HepG2 (cell line): ENCODE data around the gene CDKN1C. TPM values are rescaled to one million over a fixed set of nuclear protein-coding genes. Genes with fewer than 3 reads are reported as not detected.

ENCODE experiments used
- ATAC-seq: fragments of 200-7000 bp; cut with Tn5 transposase; 3 replicates; pipeline ENCODE4 v1.9.1; 2020; ENCODE audit warnings: mild to moderate bottlenecking, moderate library complexity
- BruUV-seq: library from RNA; stranded (reverse); fragments of 400-500 nt; replicated peaks from 2 replicates; lab custom pipeline; 2021; lab: Mats Ljungman, UMichigan
- CTCF ChIA-PET: fragments of 300-600 bp; formaldehyde crosslinking; extraction: SDS; loops from one replicate; lab custom pipeline; 2021; ENCODE audit warnings: low total read pairs, inconsistent platforms, low intra/inter-chr PET ratio; lab: Yijun Ruan, JAX
- POLR2A ChIA-PET: fragments of 350-600 bp; sonication (Branson Sonifier 250); formaldehyde crosslinking; loops from one replicate; lab custom pipeline; 2020; ENCODE audit warnings: antibody characterized with exemption, inconsistent platforms; lab: Yijun Ruan, JAX
- DNase-seq: peaks from one replicate; pipeline ENCODE4 v3.0.0-alpha.2; 2015; ENCODE audit warnings: low spot score
- FAIRE-seq: peaks from 3 replicates; lab custom pipeline; 2011; peaks lifted over from hg19 to GRCh38; lab: Jason Lieb, UNC
- H2AFZ ChIP-seq: one replicate; pipeline ENCODE4 v1.6.1; 2011; ENCODE audit warnings: low read length, inconsistent platforms
- H3K27ac ChIP-seq: fragments of 300-600 bp; 3 replicates; pipeline ENCODE4 v1.8.0; 2011; ENCODE audit warnings: mixed run types, mild to moderate bottlenecking, mixed read lengths, low read length, inconsistent platforms; ENCODE audit not compliant: insufficient read depth; ENCODE audit errors: extremely low read length
- H3K27me3 ChIP-seq, 2 experiments: fragments of 200-600 bp in 1 of 2; 2 replicates in 1 of 2; 3 replicates in 1 of 2; pipeline versions ENCODE4 v1.6.0 to v1.8.0; 2011; ENCODE audit warnings: low read length in 2 of 2, mild to moderate bottlenecking in 2 of 2, moderate library complexity in 2 of 2, inconsistent platforms in 1 of 2; ENCODE audit not compliant: insufficient read depth in 2 of 2, control insufficient read depth in 1 of 2
- H3K36me3 ChIP-seq, 2 experiments: fragments of 200-600 bp in 1 of 2; replicated peaks in 1 of 2; 2 replicates in 1 of 2; 3 replicates in 1 of 2; pipeline versions ENCODE4 v1.5.1 to v1.8.0; 2011; ENCODE audit warnings: low read length in 2 of 2, inconsistent platforms in 1 of 2; ENCODE audit not compliant: insufficient read depth in 2 of 2, control insufficient read depth in 1 of 2
- H3K4me1 ChIP-seq: 2 replicates; pipeline ENCODE4 v1.5.1; 2012; ENCODE audit warnings: low read length, inconsistent platforms; ENCODE audit not compliant: insufficient read depth
- H3K4me2 ChIP-seq: 2 replicates; pipeline ENCODE4 v1.6.0; 2011; ENCODE audit warnings: low read depth, low read length, inconsistent platforms
- H3K4me3 ChIP-seq, 3 experiments: fragments of 200-600 bp in 1 of 3; sonication (generic), shearing (Covaris generic) in 1 of 3; replicated peaks in 1 of 3; 2 replicates each; pipeline ENCODE4 v1.5.1; 2011 to 2016; ENCODE audit warnings: low read length in 3 of 3, inconsistent platforms in 2 of 3, low read depth in 2 of 3, mild to moderate bottlenecking in 2 of 3, control low read depth in 1 of 3, mixed read lengths in 1 of 3; ENCODE audit not compliant: insufficient read depth in 1 of 3
- H3K79me2 ChIP-seq: one replicate; pipeline ENCODE4 v1.6.1; 2011; ENCODE audit warnings: low read length, inconsistent platforms; ENCODE audit not compliant: insufficient read depth
- H3K9ac ChIP-seq: 2 replicates; pipeline ENCODE4 v1.6.0; 2011; ENCODE audit warnings: mild to moderate bottlenecking, low read depth, low read length, inconsistent platforms; ENCODE audit not compliant: insufficient read depth
- H3K9me3 ChIP-seq: 2 replicates; pipeline ENCODE4 v1.5.1; 2012; ENCODE audit warnings: mild to moderate bottlenecking, low read length
- H4K20me1 ChIP-seq: 2 replicates; pipeline ENCODE4 v1.6.0; 2011; ENCODE audit warnings: inconsistent platforms, mild to moderate bottlenecking, low read length, moderate library complexity; ENCODE audit not compliant: insufficient read depth
- NFIC ChIP-seq: IDR thresholded peaks from 2 replicates; pipeline ENCODE4 v1.6.1; 2012; ENCODE audit warnings: mild to moderate bottlenecking, low read length, inconsistent platforms
- NFRKB ChIP-seq: fragments of 450-650 bp; IDR thresholded peaks from 2 replicates; pipeline ENCODE4 v1.6.1; 2017
- NR2C2 ChIP-seq: sonication (generic); formaldehyde crosslinking; IDR thresholded peaks from 2 replicates; pipeline ENCODE4 v1.4.0; 2020; ENCODE audit warnings: missing genetic modification reagents, mild to moderate bottlenecking, moderate library complexity, borderline replicate concordance
- TCF7L2 ChIP-seq: IDR thresholded peaks from 2 replicates; pipeline ENCODE4 v1.6.1; 2011; ENCODE audit warnings: mild to moderate bottlenecking, low read depth, low read length, moderate library complexity
- ZFP62 ChIP-seq: sonication (generic); formaldehyde crosslinking; IDR thresholded peaks from 2 replicates; pipeline ENCODE4 v1.4.0; 2020; ENCODE audit warnings: missing genetic modification reagents
- ZKSCAN8 ChIP-seq: IDR thresholded peaks from 2 replicates; pipeline ENCODE4 v1.6.1; 2016; ENCODE audit warnings: borderline replicate concordance, missing genetic modification reagents, missing compliant biosample characterization
- ZNF552 ChIP-seq: sonication (generic); formaldehyde crosslinking; IDR thresholded peaks from 2 replicates; pipeline ENCODE4 v1.9.0; 2022; ENCODE audit warnings: missing genetic modification reagents, mild to moderate bottlenecking, borderline replicate concordance
- WGBS: methylation state at CpG from one replicate; pipeline ENCODE4 v1.1.6; 2017; ENCODE audit warnings: low lambda C conversion rate; 5-methylcytosine and 5-hydroxymethylcytosine counted together
- in situ Hi-C: cut with HindIII; loops from 2 replicates; pipeline ENCODE4 v1.10.0; 2017; ENCODE audit warnings: low pct_unique_long_range_greater_than_20kb; ENCODE audit not compliant: extremely low pct_ligation_motif_present
- intact Hi-C: fragments of 100-400 bp; cut with micrococcal nuclease; formaldehyde crosslinking; loops from one replicate; pipeline ENCODE4 v1.10.0; 2022; ENCODE audit not compliant: unreplicated experiment
- polyA plus RNA-seq, 8 experiments: library from polyadenylated mRNA; depleted of rRNA in 3 of 8; stranded (reverse) in 7 of 8; unstranded in 1 of 8; fragments of >200 nt; fragmentation: Illumina TruSeq in 4 of 8; extraction: Trizol in 4 of 8; gene quantifications; 2 replicates each; pipeline versions ENCODE4 v1.2.1 to v1.2.3, GENCODE V29; 2011 to 2016; ENCODE audit warnings: low read depth in 4 of 8, missing spikeins in 1 of 8, mixed read lengths in 1 of 8; ENCODE audit not compliant: insufficient read depth in 1 of 8
- total RNA-seq, 5 experiments: library from RNA; depleted of rRNA; stranded (reverse); fragments of >200 nt; fragmentation: Illumina TruSeq; extraction: Trizol; gene quantifications; 2 replicates each; pipeline ENCODE4 v1.2.3, GENCODE V29; 2016; ENCODE audit warnings: low read depth in 1 of 5
- TF ChIP-seq, protein P1 (sequence below): conservative IDR thresholded peaks from 2 replicates; pipeline ENCODE4 v1.6.1; 2018; ENCODE audit warnings: missing genetic modification reagents
- TF ChIP-seq, protein P2 (sequence below), 2 experiments: sonication (generic) in 1 of 2; formaldehyde crosslinking in 1 of 2; IDR thresholded peaks; 2 replicates each; pipeline versions ENCODE4 v1.6.1 to v1.9.0; 2014 to 2022; ENCODE audit warnings: antibody characterized with exemption in 1 of 2, borderline replicate concordance in 1 of 2, inconsistent platforms in 1 of 2, low read depth in 1 of 2, missing genetic modification reagents in 1 of 2

Gene CDKN1C
- total and polyA plus RNA-seq, 2 of the 13 experiments (the other 11 are each of a cell fraction or from before 2014, with no cell fraction given): not detected

DNA sequence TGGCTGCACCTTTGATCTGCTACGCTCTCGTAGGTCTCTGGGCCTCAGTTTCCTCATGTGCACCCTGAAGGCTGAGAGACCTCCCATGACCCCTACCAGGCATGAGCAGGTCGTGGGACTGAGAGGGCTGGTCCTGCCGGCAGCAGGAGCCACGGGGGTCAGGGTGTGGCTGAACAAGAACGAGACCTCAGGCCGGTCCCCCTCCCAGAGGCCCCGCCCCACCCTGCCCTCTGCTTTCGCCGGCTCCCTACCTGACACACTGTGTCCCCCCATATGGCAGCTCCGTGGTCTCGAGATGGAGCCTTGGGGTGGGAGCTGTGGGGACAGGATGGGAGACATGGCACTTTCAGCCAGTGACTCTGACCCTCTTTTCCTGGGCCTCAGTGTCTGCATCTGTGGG lies 40.6 kb downstream of the CDKN1C start:
- no peak for TF ChIP-seq NR2C2 (CRISPR knock-in tag)
- TF ChIP-seq, protein P1, sequence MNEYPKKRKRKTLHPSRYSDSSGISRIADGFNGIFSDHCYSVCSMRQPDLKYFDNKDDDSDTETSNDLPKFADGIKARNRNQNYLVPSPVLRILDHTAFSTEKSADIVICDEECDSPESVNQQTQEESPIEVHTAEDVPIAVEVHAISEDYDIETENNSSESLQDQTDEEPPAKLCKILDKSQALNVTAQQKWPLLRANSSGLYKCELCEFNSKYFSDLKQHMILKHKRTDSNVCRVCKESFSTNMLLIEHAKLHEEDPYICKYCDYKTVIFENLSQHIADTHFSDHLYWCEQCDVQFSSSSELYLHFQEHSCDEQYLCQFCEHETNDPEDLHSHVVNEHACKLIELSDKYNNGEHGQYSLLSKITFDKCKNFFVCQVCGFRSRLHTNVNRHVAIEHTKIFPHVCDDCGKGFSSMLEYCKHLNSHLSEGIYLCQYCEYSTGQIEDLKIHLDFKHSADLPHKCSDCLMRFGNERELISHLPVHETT: no peak
- TF ChIP-seq, all 625 proteins: peak for 0
- Histone ChIP-seq H3K27ac (no peak overlapping the region), H3K36me3 (no peaks in the 10 kb centered on the region), H3K9ac (no peak overlapping the region), H3K4me3 (no peak overlapping the region), H3K79me2 (no peaks in the 10 kb centered on the region), H3K9me3 (no peaks in the 10 kb centered on the region), H3K27me3 (peaks cover 17 to 93% of the 10 kb centered on the region in 2 experiments), H3K4me2 (no peak overlapping the region), H4K20me1 (peaks cover 7% of the 10 kb centered on the region; the same call in 1 of the 2 replicates), H3K4me1 (peaks cover 10% of the 10 kb centered on the region), H2AFZ (no peak overlapping the region)
- DNase-seq (no peak), ATAC-seq (no peak), FAIRE-seq (no peak)
- no TSS peak for BruUV-seq
- POLR2A ChIA-PET: no interaction called here
- 60% methylated on average over 2 of the region's 12 CpGs for WGBS
- in situ Hi-C loops (no loop called here), intact Hi-C loops (no loop called here)
- CTCF ChIA-PET: no interaction called here

DNA sequence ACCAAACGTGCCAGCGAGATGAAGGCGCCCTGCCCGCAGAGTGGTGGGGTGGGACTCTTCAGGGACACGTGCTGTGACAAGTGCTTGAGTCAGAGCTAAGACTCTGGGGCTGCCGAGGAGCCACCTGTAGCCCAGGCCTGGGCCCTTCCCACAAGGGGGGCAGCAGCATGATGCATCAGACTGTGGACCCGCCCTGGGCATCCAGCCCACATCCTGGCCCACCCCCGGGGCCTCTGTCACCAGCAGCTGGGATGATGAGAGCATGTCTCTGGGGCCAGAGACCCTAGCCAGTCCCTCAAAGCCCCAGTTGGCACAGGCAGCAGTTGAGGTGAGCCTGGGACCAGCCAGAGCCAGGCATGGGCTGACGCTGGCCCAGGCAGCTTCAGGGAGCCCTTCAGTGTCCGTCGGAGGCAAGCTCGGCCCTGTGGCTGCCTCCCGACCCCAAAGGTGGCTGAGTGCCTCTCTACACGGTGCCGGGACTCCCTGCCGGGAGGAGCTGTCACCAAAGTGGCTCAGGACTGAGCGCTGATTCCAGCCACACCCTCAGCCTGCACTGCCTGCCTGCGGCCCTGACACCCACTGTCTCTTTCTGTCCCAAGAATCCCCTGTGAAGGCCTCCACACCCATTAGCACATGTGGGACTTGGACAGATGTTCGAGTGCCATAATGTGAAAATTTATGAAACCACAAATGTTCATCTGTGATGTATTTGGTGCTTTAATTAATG lies 41.3 kb downstream of the CDKN1C start:
- POLR2A ChIA-PET: no interaction called here
- Histone ChIP-seq H2AFZ (no peak overlapping the region), H4K20me1 (peaks cover 7% of the 10 kb centered on the region; the same call in 1 of the 2 replicates), H3K36me3 (no peaks in the 10 kb centered on the region), H3K79me2 (no peaks in the 10 kb centered on the region), H3K9me3 (no peaks in the 10 kb centered on the region), H3K4me3 (no peak overlapping the region), H3K9ac (no peak overlapping the region), H3K27ac (no peak overlapping the region), H3K4me2 (no peak overlapping the region), H3K4me1 (peaks cover 17% of the 10 kb centered on the region), H3K27me3 (peaks cover 17 to 94% of the 10 kb centered on the region in 2 experiments)
- CTCF ChIA-PET: no interaction called here
- ATAC-seq: no peak
- BruUV-seq: no TSS peak
- in situ Hi-C loops: no loop called here
- DNase-seq: no peak
- FAIRE-seq: no peak
- WGBS: 35% methylated on average over 11 of the region's 19 CpGs
- intact Hi-C loops: no loop called here
- TF ChIP-seq ZNF552 (CRISPR knock-in tag) (no peak), ZKSCAN8 (CRISPR knock-in tag) (no peak), ZFP62 (no peak), NFRKB (no peak), TCF7L2 (no peak), NFIC (no peak)
- TF ChIP-seq, protein P2, sequence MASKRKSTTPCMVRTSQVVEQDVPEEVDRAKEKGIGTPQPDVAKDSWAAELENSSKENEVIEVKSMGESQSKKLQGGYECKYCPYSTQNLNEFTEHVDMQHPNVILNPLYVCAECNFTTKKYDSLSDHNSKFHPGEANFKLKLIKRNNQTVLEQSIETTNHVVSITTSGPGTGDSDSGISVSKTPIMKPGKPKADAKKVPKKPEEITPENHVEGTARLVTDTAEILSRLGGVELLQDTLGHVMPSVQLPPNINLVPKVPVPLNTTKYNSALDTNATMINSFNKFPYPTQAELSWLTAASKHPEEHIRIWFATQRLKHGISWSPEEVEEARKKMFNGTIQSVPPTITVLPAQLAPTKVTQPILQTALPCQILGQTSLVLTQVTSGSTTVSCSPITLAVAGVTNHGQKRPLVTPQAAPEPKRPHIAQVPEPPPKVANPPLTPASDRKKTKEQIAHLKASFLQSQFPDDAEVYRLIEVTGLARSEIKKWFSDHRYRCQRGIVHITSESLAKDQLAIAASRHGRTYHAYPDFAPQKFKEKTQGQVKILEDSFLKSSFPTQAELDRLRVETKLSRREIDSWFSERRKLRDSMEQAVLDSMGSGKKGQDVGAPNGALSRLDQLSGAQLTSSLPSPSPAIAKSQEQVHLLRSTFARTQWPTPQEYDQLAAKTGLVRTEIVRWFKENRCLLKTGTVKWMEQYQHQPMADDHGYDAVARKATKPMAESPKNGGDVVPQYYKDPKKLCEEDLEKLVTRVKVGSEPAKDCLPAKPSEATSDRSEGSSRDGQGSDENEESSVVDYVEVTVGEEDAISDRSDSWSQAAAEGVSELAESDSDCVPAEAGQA (IDR thresholded peaks at IDR 0.05; ENCODE audit: low read depth): no peak
- TF ChIP-seq, protein P2 (CRISPR knock-in tag; IDR thresholded peaks at IDR 0.05; ENCODE audit: borderline replicate concordance): no peak
